HL-60/S4 treated with phorbol 12-myristate 13-acetate at 8.2 ng/mL for 4 days and 3 days (cell line): ENCODE data around the gene SEL1L3.

Experiments
- in situ Hi-C: fragments of 300-500 bp; cut with MboI; formaldehyde crosslinking; loops from 2 replicates; pipeline ENCODE4 v1.15.0; 2022; ENCODE audit warnings: low sequenced_read_pairs

The SEL1L3 gene

DNA sequence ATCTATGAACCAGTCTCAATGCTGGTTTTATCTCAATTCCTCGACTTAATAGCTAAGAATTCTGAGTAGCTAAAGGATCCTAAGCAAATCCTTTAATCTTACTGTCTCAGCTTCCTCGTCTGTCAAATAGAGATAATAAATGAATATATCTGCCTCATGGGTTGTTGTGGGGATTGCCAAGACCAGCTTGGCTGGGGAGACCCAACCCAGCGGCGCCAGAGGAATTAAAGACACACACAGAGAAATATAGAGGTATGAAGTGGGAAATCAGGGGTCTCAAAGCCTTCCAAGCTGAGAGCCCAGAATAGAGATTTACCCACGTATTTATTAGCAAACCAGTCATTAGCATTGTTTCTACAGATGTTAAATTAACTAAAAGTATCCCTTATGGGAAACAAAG, 165.3 kb downstream of the SEL1L3 start:
- in situ Hi-C loops, result no loop called here
